ENCODE results near the gene LIG1. TPM values are rescaled to one million over a fixed set of nuclear protein-coding genes. Genes with fewer than 3 reads are reported as not detected.

LIG1 gene
- total and polyA plus RNA-seq, 7 donors: 4.3 to 41.6 (median 11.4) TPM

DNA sequence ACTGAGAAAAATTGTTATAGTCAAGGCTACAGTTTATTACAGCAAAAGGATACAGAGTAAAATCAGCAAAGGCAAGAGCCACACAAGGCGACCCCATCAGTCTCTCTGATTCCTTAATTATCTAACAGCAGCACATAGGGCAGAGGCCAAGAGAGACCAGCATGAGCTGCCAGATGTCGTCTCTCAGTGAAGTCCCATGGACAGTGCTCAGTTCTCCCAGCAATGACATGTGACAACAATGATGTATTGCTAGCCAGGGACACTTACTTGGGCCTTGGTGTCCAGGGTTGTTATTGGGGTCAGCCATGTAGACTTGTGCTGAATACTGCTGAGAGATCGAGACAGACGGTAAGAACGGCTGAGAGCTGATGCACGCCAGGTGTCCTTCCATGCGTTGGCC is 22.6 kb upstream of the LIG1 start:
- peaks cover 0 to 25% (median 1%) of the 10 kb centered on the region in 4 donors for H3K36me3 ChIP-seq

DNA sequence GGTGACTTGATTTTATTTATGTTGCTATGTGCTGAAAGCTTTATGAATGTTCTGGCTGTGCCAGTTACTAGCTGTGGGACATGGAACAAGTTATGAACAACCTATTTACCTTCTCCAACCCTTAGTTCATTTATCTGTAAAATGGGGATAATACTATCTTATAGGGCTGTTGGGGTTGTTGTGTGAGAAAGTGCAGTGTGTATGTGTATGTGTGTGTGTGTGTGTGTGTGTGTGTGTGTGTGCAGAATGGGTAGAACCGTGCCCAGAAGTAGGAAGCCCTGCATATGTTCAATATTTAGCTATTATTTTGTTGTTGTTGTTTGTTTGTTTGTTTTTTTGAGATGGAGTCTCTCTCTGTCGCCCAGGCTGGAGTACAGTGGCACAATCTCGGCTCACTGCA is 20.7 kb upstream of the LIG1 start:
- peaks cover 0 to 25% (median 1%) of the 10 kb centered on the region in 4 donors for H3K36me3 ChIP-seq
- H3K4me1 ChIP-seq: no peaks in the 10 kb centered on the region
- no peaks in the 10 kb centered on the region for H3K9me3 ChIP-seq
- WGBS, 2 donors: 91 to 92% methylated on average over 3 of the region's 3 CpGs
- H3K4me3 ChIP-seq: no peak overlapping the region
- no peak for TF ChIP-seq POLR2AphosphoS5 (IDR thresholded peaks at IDR 0.05)
- TF ChIP-seq EP300 (IDR thresholded peaks at IDR 0.05): no peak
- TF ChIP-seq, protein P1, sequence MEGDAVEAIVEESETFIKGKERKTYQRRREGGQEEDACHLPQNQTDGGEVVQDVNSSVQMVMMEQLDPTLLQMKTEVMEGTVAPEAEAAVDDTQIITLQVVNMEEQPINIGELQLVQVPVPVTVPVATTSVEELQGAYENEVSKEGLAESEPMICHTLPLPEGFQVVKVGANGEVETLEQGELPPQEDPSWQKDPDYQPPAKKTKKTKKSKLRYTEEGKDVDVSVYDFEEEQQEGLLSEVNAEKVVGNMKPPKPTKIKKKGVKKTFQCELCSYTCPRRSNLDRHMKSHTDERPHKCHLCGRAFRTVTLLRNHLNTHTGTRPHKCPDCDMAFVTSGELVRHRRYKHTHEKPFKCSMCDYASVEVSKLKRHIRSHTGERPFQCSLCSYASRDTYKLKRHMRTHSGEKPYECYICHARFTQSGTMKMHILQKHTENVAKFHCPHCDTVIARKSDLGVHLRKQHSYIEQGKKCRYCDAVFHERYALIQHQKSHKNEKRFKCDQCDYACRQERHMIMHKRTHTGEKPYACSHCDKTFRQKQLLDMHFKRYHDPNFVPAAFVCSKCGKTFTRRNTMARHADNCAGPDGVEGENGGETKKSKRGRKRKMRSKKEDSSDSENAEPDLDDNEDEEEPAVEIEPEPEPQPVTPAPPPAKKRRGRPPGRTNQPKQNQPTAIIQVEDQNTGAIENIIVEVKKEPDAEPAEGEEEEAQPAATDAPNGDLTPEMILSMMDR (IDR thresholded peaks at IDR 0.05): no peak
- TF ChIP-seq POLR2A (IDR thresholded peaks at IDR 0.05): no peak
- no peak for DNase-seq
- H3K27ac ChIP-seq: no peak overlapping the region
- intact Hi-C loops (cut with DNase I): no loop called here
- peaks cover 0 to 6% (median 0%) of the 10 kb centered on the region in 3 donors for H3K27me3 ChIP-seq

More for the DNA sequence above, 22.6 kb upstream of the LIG1 start:
- no peak for DNase-seq
- TF ChIP-seq POLR2AphosphoS5 (IDR thresholded peaks at IDR 0.05) (no peak), EP300 (IDR thresholded peaks at IDR 0.05) (no peak)
- TF ChIP-seq, protein P1 (IDR thresholded peaks at IDR 0.05): no peak
- peaks cover 0 to 5% (median 0%) of the 10 kb centered on the region in 4 donors for H3K4me1 ChIP-seq
- intact Hi-C loops (cut with DNase I): no loop called here
- H3K27ac ChIP-seq: no peak overlapping the region
- 89 to 91% methylated on average over 7 of the region's 7 CpGs for WGBS, 2 donors
- H3K9me3 ChIP-seq: no peaks in the 10 kb centered on the region
- peaks cover 0 to 6% (median 0%) of the 10 kb centered on the region in 3 donors for H3K27me3 ChIP-seq
- H3K4me3 ChIP-seq: no peak overlapping the region

DNA sequence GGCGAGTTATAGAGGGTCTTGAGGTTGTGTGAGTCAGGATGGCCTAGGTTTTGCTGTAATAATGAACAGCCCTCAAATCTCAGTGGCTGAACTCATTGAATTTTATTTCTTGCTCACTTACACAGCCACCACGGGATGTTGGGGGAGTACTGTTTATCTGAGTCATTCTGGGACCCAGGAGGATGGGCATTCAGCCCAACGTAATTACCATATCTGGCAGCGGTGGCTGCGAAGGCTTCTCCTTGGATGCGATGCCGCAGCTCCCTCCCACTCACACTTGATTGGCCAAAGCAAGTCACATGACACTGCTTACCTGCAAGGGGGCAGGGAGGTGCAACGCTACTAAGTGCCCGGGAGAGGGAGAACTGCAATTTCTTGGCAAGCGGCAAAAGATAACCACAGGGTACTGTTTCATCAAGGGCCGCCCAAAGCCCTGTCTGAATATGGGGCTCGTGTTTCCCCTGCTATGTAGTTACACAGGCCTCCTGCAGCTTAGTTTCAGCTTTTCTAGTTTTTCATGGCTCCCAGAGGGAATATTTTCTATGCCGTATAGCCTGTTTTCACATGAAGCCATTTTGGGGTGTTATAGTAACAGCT is 20.2 kb upstream of the LIG1 start:
- intact Hi-C loops (cut with DNase I): no loop called here
- TF ChIP-seq EP300 (IDR thresholded peaks at IDR 0.05) (no peak), POLR2AphosphoS5 (IDR thresholded peaks at IDR 0.05) (no peak), POLR2A (IDR thresholded peaks at IDR 0.05) (no peak)
- TF ChIP-seq, protein P1 (IDR thresholded peaks at IDR 0.05): no peak
- no peak overlapping the region for H3K27ac ChIP-seq
- peak; percentile 29 for DNase-seq
- no peaks in the 10 kb centered on the region for H3K9me3 ChIP-seq
- no peaks in the 10 kb centered on the region for H3K4me1 ChIP-seq
- H3K4me3 ChIP-seq: no peak overlapping the region
- WGBS, 2 donors: 81 to 85% methylated on average over 13 of the region's 13 CpGs
- H3K36me3 ChIP-seq: peaks cover 0 to 25% (median 1%) of the 10 kb centered on the region in 4 donors
- peaks cover 0 to 6% (median 0%) of the 10 kb centered on the region in 3 donors for H3K27me3 ChIP-seq

DNA sequence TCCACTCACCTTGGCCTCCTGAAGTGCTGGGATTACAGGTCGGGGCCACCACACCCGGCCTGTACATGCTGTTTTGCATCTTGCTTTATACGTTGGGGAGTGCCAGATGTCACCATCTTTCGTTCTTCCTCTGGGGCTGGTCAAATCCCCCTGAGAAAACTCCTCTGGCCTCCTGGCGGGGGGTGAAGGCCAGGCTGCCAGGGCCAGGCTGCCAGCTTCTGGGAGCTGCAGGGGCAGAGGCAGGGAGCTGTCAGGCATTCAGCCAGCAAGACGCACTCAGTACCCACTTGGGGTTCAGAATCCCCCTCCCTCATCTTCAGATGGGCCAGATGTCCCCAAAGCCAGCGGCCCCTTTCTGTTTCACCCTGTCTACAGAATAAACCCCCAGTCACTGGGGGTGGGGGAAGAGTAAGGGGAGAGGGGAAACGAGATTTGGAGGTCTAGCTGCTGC is 16.4 kb upstream of the LIG1 start:
- Histone ChIP-seq H3K36me3 (peaks cover 0 to 23% (median 3%) of the 10 kb centered on the region in 4 donors), H3K9me3 (peaks cover 0 to 4% (median 1%) of the 10 kb centered on the region in 4 donors), H3K27me3 (no peaks in the 10 kb centered on the region), H3K4me3 (no peak overlapping the region), H3K4me1 (no peaks in the 10 kb centered on the region), H3K27ac (no peak overlapping the region)
- DNase-seq: peak; percentile 33
- intact Hi-C loops (cut with DNase I): no loop called here
- WGBS, 2 donors: 68 to 87% methylated on average over 8 of the region's 8 CpGs
- TF ChIP-seq, protein P1 (IDR thresholded peaks at IDR 0.05): no peak
- TF ChIP-seq POLR2AphosphoS5 (IDR thresholded peaks at IDR 0.05): no peak
- TF ChIP-seq POLR2A (IDR thresholded peaks at IDR 0.05): no peak
- no peak for TF ChIP-seq EP300 (IDR thresholded peaks at IDR 0.05)

All from sigmoid colon (tissue), 7 donors.